Kidney epithelial cell (primary cell): ENCODE results near the gene PACSIN2. TPM values are rescaled to one million over a fixed set of nuclear protein-coding genes. Genes with fewer than 3 reads are reported as not detected.

Experiments used
- DNase-seq: peaks from one replicate; pipeline ENCODE4 v3.0.0-alpha.2; 2010; ENCODE audit warnings: low read depth
- H3K27me3 ChIP-seq: 2 replicates; pipeline ENCODE4 v1.6.0; 2011; ENCODE audit warnings: low read length; ENCODE audit not compliant: control insufficient read depth, insufficient read depth
- H3K36me3 ChIP-seq: 2 replicates; pipeline ENCODE4 v1.5.1; 2011; ENCODE audit warnings: low read length; ENCODE audit not compliant: control insufficient read depth, insufficient read depth
- H3K4me3 ChIP-seq: 2 replicates; pipeline ENCODE4 v1.5.1; 2011; ENCODE audit warnings: low read depth, mild to moderate bottlenecking, control low read depth, low read length
- CTCF ChIP-seq: IDR thresholded peaks from 2 replicates; pipeline ENCODE4 v1.5.1; 2011; ENCODE audit warnings: mild to moderate bottlenecking, moderate library complexity, low read length, control low read depth, inconsistent platforms; ENCODE audit not compliant: insufficient read depth, poor library complexity, severe bottlenecking
- total RNA-seq: library from RNA; depleted of rRNA; stranded (reverse); fragments of >200 nt; gene quantifications from 2 replicates; pipeline ENCODE4 v1.2.3, GENCODE V29; 2015

Gene PACSIN2
- total RNA-seq, 1 donor from 2014 or later, result 62.9 TPM

GRCh38 chr22:42907404-42908373 is 107.3 kb downstream of the PACSIN2 start:
- H3K27me3 ChIP-seq, result no peaks in the 10 kb centered on the region
- H3K36me3 ChIP-seq, result no peaks in the 10 kb centered on the region
- H3K4me3 ChIP-seq, result no peak overlapping the region
- no peak for TF ChIP-seq CTCF
- no peak for DNase-seq

- DNase-seq, result no peak
- H3K27me3 ChIP-seq, result no peaks in the 10 kb centered on the region
- H3K36me3 ChIP-seq, result peaks cover 3% of the 10 kb centered on the region
- no peak overlapping the region for H3K4me3 ChIP-seq
- no peak for TF ChIP-seq CTCF
Measured at GRCh38 chr22:42906605-42907348, 108.2 kb downstream of the PACSIN2 start.

- TF ChIP-seq CTCF, result no peak
- H3K27me3 ChIP-seq, result no peaks in the 10 kb centered on the region
- H3K4me3 ChIP-seq, result no peak overlapping the region
- no peak for DNase-seq
- peaks cover 3% of the 10 kb centered on the region for H3K36me3 ChIP-seq
Measured at GRCh38 chr22:42905702-42906183, 109.2 kb downstream of the PACSIN2 start.

GRCh38 chr22:42905217-42905616 is 109.7 kb downstream of the PACSIN2 start:
- H3K4me3 ChIP-seq, result no peak overlapping the region
- DNase-seq, result no peak
- TF ChIP-seq CTCF, result no peak
- no peaks in the 10 kb centered on the region for H3K27me3 ChIP-seq
- peaks cover 3% of the 10 kb centered on the region for H3K36me3 ChIP-seq

GRCh38 chr22:42904050-42904449 is 110.9 kb downstream of the PACSIN2 start:
- no peak for TF ChIP-seq CTCF
- no peak for DNase-seq
- Histone ChIP-seq H3K36me3 (peaks cover 3% of the 10 kb centered on the region), H3K4me3 (no peak overlapping the region), H3K27me3 (no peaks in the 10 kb centered on the region)
